ENCODE measurements around the gene RNF31. TPM values are rescaled to one million over a fixed set of nuclear protein-coding genes. Genes with fewer than 3 reads are reported as not detected.
A peak's percentile ranks its signal among the peaks of the same experiment; 100 is the strongest.

Gene RNF31
- total and polyA plus RNA-seq, 2 of the 13 experiments (the other 11 are each of a cell fraction or from before 2014, with no cell fraction given) = 48.2 to 86.8 TPM

GRCh38 chr14:24179294-24179960 is 32.1 kb downstream of the RNF31 start:
- ATAC-seq (peak; percentile 0), FAIRE-seq (no peak), DNase-seq (ENCODE audit: low spot score) (no peak)
- ChIA-PET CTCF (ENCODE audit: low intra/inter-chr PET ratio, low total read pairs) (no interaction called here), POLR2A (interaction anchor here (0.6 to 8.1 kb wide), 15 partner anchors 9 to 128 kb away, joined by 3 to 65 read pairs (median 5); partner anchors contain the start of genes CARMIL3, CHMP4A, DCAF11 and EMC9)
- no peaks in the 10 kb centered on the region for H3K79me2 ChIP-seq (ENCODE audit: insufficient read depth, low read length)
- H3K9me3 ChIP-seq (ENCODE audit: low read length) = no peaks in the 10 kb centered on the region
- H3K4me3 ChIP-seq (replicated peaks in 1 of 3; ENCODE audit: insufficient read depth in 1 of 3, low read depth in 2 of 3, low read length in 3 of 3) = no peak overlapping the region
- peaks cover 62 to 67% of the 10 kb centered on the region in 2 experiments for H3K36me3 ChIP-seq (replicated peaks in 1 of 2; ENCODE audit: control insufficient read depth in 1 of 2, insufficient read depth in 2 of 2, low read length in 2 of 2)
- H3K27ac ChIP-seq (ENCODE audit: extremely low read length, insufficient read depth, low read length) = no peak overlapping the region
- no peaks in the 10 kb centered on the region for H3K4me1 ChIP-seq (ENCODE audit: insufficient read depth, low read length)
- no peaks in the 10 kb centered on the region for H3K27me3 ChIP-seq (ENCODE audit: control insufficient read depth in 1 of 2, insufficient read depth in 2 of 2, low read length in 2 of 2)
- no peaks in the 10 kb centered on the region for H4K20me1 ChIP-seq (ENCODE audit: insufficient read depth, low read length)
- H2AFZ ChIP-seq (ENCODE audit: low read length) = no peak overlapping the region
- WGBS (ENCODE audit: low lambda C conversion rate) = 94% methylated on average over 14 of the region's 14 CpGs
- intact Hi-C loops (cut with micrococcal nuclease; ENCODE audit: unreplicated experiment) = no loop called here
- H3K4me2 ChIP-seq (ENCODE audit: low read depth, low read length) = no peak overlapping the region
- no peak overlapping the region for H3K9ac ChIP-seq (ENCODE audit: insufficient read depth, low read depth, low read length)
- in situ Hi-C loops (cut with HindIII; ENCODE audit: extremely low pct_ligation_motif_present, low pct_unique_long_range_greater_than_20kb) = no loop called here
- no TSS peak for BruUV-seq (replicated peaks)
- no peak for TF ChIP-seq DZIP1 (CRISPR knock-in tag; IDR thresholded peaks at IDR 0.05)
- TF ChIP-seq MTF1 (CRISPR knock-in tag; IDR thresholded peaks at IDR 0.05) = no peak
- no peak for TF ChIP-seq SMC3 (IDR thresholded peaks at IDR 0.05; ENCODE audit: low read length)
- TF ChIP-seq, protein P1, sequence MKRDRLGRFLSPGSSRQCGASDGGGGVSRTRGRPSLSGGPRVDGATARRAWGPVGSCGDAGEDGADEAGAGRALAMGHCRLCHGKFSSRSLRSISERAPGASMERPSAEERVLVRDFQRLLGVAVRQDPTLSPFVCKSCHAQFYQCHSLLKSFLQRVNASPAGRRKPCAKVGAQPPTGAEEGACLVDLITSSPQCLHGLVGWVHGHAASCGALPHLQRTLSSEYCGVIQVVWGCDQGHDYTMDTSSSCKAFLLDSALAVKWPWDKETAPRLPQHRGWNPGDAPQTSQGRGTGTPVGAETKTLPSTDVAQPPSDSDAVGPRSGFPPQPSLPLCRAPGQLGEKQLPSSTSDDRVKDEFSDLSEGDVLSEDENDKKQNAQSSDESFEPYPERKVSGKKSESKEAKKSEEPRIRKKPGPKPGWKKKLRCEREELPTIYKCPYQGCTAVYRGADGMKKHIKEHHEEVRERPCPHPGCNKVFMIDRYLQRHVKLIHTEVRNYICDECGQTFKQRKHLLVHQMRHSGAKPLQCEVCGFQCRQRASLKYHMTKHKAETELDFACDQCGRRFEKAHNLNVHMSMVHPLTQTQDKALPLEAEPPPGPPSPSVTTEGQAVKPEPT (CRISPR knock-in tag; IDR thresholded peaks at IDR 0.05; ENCODE audit: low read depth) = no peak
- no peak for TF ChIP-seq ZNF772 (CRISPR knock-in tag; IDR thresholded peaks at IDR 0.05)
- no peak for TF ChIP-seq KLF9 (CRISPR knock-in tag; IDR thresholded peaks at IDR 0.05; ENCODE audit: low read depth)
- no peak for TF ChIP-seq ZNF563 (CRISPR knock-in tag; IDR thresholded peaks at IDR 0.05)
- TF ChIP-seq ZNF746 (CRISPR knock-in tag; IDR thresholded peaks at IDR 0.05) = no peak
- TF ChIP-seq, protein P2, sequence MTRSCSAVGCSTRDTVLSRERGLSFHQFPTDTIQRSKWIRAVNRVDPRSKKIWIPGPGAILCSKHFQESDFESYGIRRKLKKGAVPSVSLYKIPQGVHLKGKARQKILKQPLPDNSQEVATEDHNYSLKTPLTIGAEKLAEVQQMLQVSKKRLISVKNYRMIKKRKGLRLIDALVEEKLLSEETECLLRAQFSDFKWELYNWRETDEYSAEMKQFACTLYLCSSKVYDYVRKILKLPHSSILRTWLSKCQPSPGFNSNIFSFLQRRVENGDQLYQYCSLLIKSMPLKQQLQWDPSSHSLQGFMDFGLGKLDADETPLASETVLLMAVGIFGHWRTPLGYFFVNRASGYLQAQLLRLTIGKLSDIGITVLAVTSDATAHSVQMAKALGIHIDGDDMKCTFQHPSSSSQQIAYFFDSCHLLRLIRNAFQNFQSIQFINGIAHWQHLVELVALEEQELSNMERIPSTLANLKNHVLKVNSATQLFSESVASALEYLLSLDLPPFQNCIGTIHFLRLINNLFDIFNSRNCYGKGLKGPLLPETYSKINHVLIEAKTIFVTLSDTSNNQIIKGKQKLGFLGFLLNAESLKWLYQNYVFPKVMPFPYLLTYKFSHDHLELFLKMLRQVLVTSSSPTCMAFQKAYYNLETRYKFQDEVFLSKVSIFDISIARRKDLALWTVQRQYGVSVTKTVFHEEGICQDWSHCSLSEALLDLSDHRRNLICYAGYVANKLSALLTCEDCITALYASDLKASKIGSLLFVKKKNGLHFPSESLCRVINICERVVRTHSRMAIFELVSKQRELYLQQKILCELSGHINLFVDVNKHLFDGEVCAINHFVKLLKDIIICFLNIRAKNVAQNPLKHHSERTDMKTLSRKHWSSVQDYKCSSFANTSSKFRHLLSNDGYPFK (CRISPR knock-in tag; IDR thresholded peaks at IDR 0.05; ENCODE audit: borderline replicate concordance) = no peak
- no peak for TF ChIP-seq ZNF337 (CRISPR knock-in tag; IDR thresholded peaks at IDR 0.05; ENCODE audit: borderline replicate concordance, low read depth)
- no peak for TF ChIP-seq RXRB (CRISPR knock-in tag; IDR thresholded peaks at IDR 0.05; ENCODE audit: borderline replicate concordance)
- TF ChIP-seq, protein P3, sequence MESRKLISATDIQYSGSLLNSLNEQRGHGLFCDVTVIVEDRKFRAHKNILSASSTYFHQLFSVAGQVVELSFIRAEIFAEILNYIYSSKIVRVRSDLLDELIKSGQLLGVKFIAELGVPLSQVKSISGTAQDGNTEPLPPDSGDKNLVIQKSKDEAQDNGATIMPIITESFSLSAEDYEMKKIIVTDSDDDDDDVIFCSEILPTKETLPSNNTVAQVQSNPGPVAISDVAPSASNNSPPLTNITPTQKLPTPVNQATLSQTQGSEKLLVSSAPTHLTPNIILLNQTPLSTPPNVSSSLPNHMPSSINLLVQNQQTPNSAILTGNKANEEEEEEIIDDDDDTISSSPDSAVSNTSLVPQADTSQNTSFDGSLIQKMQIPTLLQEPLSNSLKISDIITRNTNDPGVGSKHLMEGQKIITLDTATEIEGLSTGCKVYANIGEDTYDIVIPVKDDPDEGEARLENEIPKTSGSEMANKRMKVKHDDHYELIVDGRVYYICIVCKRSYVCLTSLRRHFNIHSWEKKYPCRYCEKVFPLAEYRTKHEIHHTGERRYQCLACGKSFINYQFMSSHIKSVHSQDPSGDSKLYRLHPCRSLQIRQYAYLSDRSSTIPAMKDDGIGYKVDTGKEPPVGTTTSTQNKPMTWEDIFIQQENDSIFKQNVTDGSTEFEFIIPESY (CRISPR knock-in tag; IDR thresholded peaks at IDR 0.05) = 0 out of 2 replicates have a peak, but pooled peaks have one; percentile 12
- no peak for TF ChIP-seq ZFP36L2 (CRISPR knock-in tag; IDR thresholded peaks at IDR 0.05)
- no peak for TF ChIP-seq ZNF816 (CRISPR knock-in tag; IDR thresholded peaks at IDR 0.05; ENCODE audit: borderline replicate concordance)
- TF ChIP-seq TBL1XR1 (IDR thresholded peaks at IDR 0.05; ENCODE audit: borderline replicate concordance, low read length, partially characterized antibody) = no peak

Measured in HepG2 (cell line).